Ovary (tissue), 9 donors: ENCODE data around the gene PLA2G4D. TPM values are rescaled to one million over a fixed set of nuclear protein-coding genes. Genes with fewer than 3 reads are reported as not detected.

Source experiments
- DNase-seq, 5 donors: peaks; one replicate each; pipeline ENCODE4 v3.0.0-alpha.2; 2019 to 2020
- H3K27ac ChIP-seq, 2 donors: fragments of 200-600 bp; one replicate each; pipeline versions ENCODE4 v1.5.1 to v1.8.0; 2019 to 2022
- H3K27me3 ChIP-seq: fragments of 200-600 bp; one replicate; pipeline ENCODE4 v1.8.0; 2022
- H3K36me3 ChIP-seq: fragments of 200-600 bp; sonication (generic); one replicate; pipeline ENCODE4 v1.5.1; 2019
- H3K4me1 ChIP-seq: one replicate; pipeline ENCODE4 v1.8.1; 2013; ENCODE audit warnings: mild to moderate bottlenecking, moderate library complexity; ENCODE audit not compliant: insufficient read depth
- H3K4me3 ChIP-seq: fragments of 200-600 bp; sonication (generic); one replicate; pipeline ENCODE4 v1.5.1; 2017
- H3K9me3 ChIP-seq, 2 donors: fragments of 200-600 bp in 1 of 2; sonication (generic) in 1 of 2; one replicate each; pipeline versions ENCODE4 v1.5.1 to v1.8.1; 2013 to 2019; ENCODE audit warnings: mild to moderate bottlenecking in 1 of 2, moderate library complexity in 1 of 2
- CTCF ChIP-seq, 3 donors: fragments of 450-650 bp in 2 of 3; fragments of 200-600 bp in 1 of 3; IDR thresholded peaks; one replicate each; pipeline versions ENCODE4 v1.5.1 to v1.8.0; 2016 to 2022; ENCODE audit warnings: antibody characterized with exemption in 3 of 3, mild to moderate bottlenecking in 1 of 3
- EP300 ChIP-seq: sonication (generic); formaldehyde crosslinking; IDR thresholded peaks from one replicate; pipeline ENCODE4 v1.6.1; 2017; ENCODE audit warnings: antibody characterized with exemption
- POLR2A ChIP-seq: fragments of 450-650 bp; IDR thresholded peaks from one replicate; pipeline ENCODE4 v1.6.1; 2017; ENCODE audit warnings: antibody characterized with exemption, mild to moderate bottlenecking, moderate library complexity
- WGBS, 3 donors: extraction: QIAGEN DNeasy Blood & Tissue Kit in 1 of 3; methylation state at CpG; one replicate each; pipeline versions ENCODE4 v1.1.5 to v1.1.7; 2013 to 2017; 5-methylcytosine and 5-hydroxymethylcytosine counted together
- intact Hi-C, 4 donors: fragments of 100-400 bp; cut with DNase I; formaldehyde crosslinking; loops; one replicate each; pipeline versions ENCODE4 v1.11.0 to v1.15.1; 2022 to 2023
- polyA plus RNA-seq, 2 donors: library from polyadenylated mRNA; stranded (reverse); fragments of 200-250 nt in 1 of 2; fragments of 350-450 nt in 1 of 2; fragmentation: Illumina TruSeq in 1 of 2; extraction: RNeasy Lipid Tissue Mini Kit (QIAGEN cat#74804) in 1 of 2; gene quantifications; one replicate each; pipeline ENCODE4 v1.2.3, GENCODE V29; 2013 to 2014
- total RNA-seq, 7 donors: library from RNA; depleted of rRNA in 2 of 7; stranded (reverse); fragments of >200 nt in 2 of 7; fragmentation: NEBNext Ultra II Directional in 3 of 7; extraction: Animal tissue kit (Norgen Biotek cat#: 25700) in 3 of 7; gene quantifications; one replicate each; pipeline versions ENCODE4 v1.1.0 to v1.2.4, GENCODE V29; 2016 to 2023
- donor health status: DM: no; HTN: no; CAD: no; lungs with moderate emphysema.
- donor health status: DM: no; HTN: no; CAD: no.
- donor health status: Bipolar disorder and iron deficiency.
- donor health status: DM: yes; HTN: yes; CAD: no.
- donor health status: DM: no; HTN: no; CAD: no.
- donor health status: DM: yes; HTN: yes; CAD: no.

Gene PLA2G4D
- total and polyA plus RNA-seq, 9 donors, result 0.11 to 0.12 TPM; not detected in 7

DNA sequence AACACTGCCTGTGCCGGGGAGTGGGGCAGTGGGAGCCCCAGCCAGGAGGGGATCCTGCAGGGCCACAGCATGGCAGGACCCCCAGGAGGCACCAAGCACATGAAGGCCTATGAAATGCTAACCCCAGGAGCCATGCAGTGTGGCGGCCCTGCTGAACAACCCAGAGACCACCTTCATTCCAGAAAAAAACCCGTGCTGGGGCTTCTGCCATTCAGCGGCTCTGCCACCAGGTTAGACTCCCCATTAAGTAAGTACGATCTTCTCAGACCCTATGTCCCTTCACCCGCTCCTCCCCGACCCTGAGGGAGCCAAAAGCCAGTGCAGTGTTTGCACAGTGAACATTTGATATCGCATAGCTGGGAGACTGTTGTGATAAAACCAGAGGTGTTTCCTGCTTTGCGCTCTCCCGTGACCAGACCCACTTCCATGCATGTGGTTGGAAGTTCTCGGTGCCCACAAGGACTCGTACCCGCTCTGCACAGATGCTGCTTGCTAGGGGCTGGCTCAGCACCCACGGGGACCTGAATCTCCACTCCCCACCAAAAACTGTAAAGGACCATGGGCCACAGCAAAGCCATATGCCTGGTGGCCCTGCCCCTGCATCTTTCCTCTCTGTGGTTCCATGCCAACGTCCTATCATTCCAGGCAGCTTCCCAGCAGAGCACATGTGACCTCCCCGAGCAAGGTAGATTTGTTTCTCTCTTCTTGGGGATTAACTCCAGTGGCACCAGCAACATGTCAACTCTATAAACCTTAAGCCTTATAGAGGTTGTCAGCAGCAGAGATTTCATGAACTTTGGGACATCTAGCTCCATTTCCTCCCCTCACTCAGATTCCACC, 5.3 kb downstream of the PLA2G4D start:
- Histone ChIP-seq H3K9me3 (no peaks in the 10 kb centered on the region), H3K36me3 (no peaks in the 10 kb centered on the region), H3K4me3 (no peak overlapping the region), H3K4me1 (no peaks in the 10 kb centered on the region), H3K27ac (no peak overlapping the region), H3K27me3 (no peaks in the 10 kb centered on the region)
- no peak for DNase-seq
- WGBS, 3 donors, result 66 to 76% (median 72%) methylated on average over 16 of the region's 16 CpGs
- TF ChIP-seq POLR2A, result no peak
- no peak for TF ChIP-seq EP300
- TF ChIP-seq CTCF (IDR thresholded peaks at IDR 0.05), result no peak
- intact Hi-C loops, result no loop called here

- Histone ChIP-seq H3K9me3 (no peaks in the 10 kb centered on the region), H3K4me1 (no peaks in the 10 kb centered on the region), H3K27ac (no peak overlapping the region), H3K27me3 (no peaks in the 10 kb centered on the region), H3K4me3 (no peak overlapping the region), H3K36me3 (no peaks in the 10 kb centered on the region)
- no peak for DNase-seq
- WGBS, 3 donors, result 60 to 64% (median 63%) methylated on average over 10 to 11 of the region's 11 CpGs
- intact Hi-C loops, result no loop called here
- TF ChIP-seq EP300, result no peak
- TF ChIP-seq POLR2A, result no peak
- TF ChIP-seq CTCF (IDR thresholded peaks at IDR 0.05), result no peak
Observed at GRCh38 chr15:42087926-42088800, 6.2 kb downstream of the PLA2G4D start.

GRCh38 chr15:42087460-42087859, 6.9 kb downstream of the PLA2G4D start:
- 91 to 96% (median 95%) methylated on average over 3 to 13 of the region's 13 CpGs for WGBS, 3 donors
- Histone ChIP-seq H3K9me3 (no peaks in the 10 kb centered on the region), H3K27me3 (no peaks in the 10 kb centered on the region), H3K4me3 (no peak overlapping the region), H3K27ac (no peak overlapping the region), H3K36me3 (no peaks in the 10 kb centered on the region), H3K4me1 (no peaks in the 10 kb centered on the region)
- intact Hi-C loops, result no loop called here
- no peak for DNase-seq
- TF ChIP-seq CTCF (IDR thresholded peaks at IDR 0.05), result no peak
- TF ChIP-seq EP300, result no peak
- TF ChIP-seq POLR2A, result no peak

- 73 to 93% (median 91%) methylated on average over 3 of the region's 3 CpGs for WGBS, 3 donors
- intact Hi-C loops, result loop anchor here in 2 of 4 donors (2.0 kb wide), 2 partner anchors 93 to 99 kb away; no protein-coding TSS in a partner anchor
Observed at GRCh38 chr15:42085721-42086120, 8.6 kb downstream of the PLA2G4D start.

More at GRCh38 chr15:42085721-42086120, 8.6 kb downstream of the PLA2G4D start:
- DNase-seq, result no peak
- Histone ChIP-seq H3K27ac (no peak overlapping the region), H3K4me3 (no peak overlapping the region), H3K27me3 (no peaks in the 10 kb centered on the region), H3K4me1 (no peaks in the 10 kb centered on the region), H3K36me3 (no peaks in the 10 kb centered on the region), H3K9me3 (no peaks in the 10 kb centered on the region)
- TF ChIP-seq CTCF (IDR thresholded peaks at IDR 0.05) (no peak), EP300 (no peak), POLR2A (no peak)
